Ovary (tissue), 3 donors: Measurements from ENCODE around the gene LHFPL4.

Experiments
- EP300 ChIP-seq: sonication (generic); formaldehyde crosslinking; IDR thresholded peaks from one replicate; pipeline ENCODE4 v1.6.1; 2017; ENCODE audit warnings: antibody characterized with exemption
- POLR2A ChIP-seq: fragments of 450-650 bp; IDR thresholded peaks from one replicate; pipeline ENCODE4 v1.6.1; 2017; ENCODE audit warnings: antibody characterized with exemption, mild to moderate bottlenecking, moderate library complexity
- TF ChIP-seq, protein P1 (sequence below), 3 donors: fragments of 450-650 bp in 2 of 3; fragments of 200-600 bp in 1 of 3; IDR thresholded peaks; one replicate each; pipeline versions ENCODE4 v1.5.1 to v1.8.0; 2016 to 2022; ENCODE audit warnings: antibody characterized with exemption in 3 of 3, mild to moderate bottlenecking in 1 of 3
- donor health status: DM: no; HTN: no; CAD: no.

- TF ChIP-seq, protein P1, sequence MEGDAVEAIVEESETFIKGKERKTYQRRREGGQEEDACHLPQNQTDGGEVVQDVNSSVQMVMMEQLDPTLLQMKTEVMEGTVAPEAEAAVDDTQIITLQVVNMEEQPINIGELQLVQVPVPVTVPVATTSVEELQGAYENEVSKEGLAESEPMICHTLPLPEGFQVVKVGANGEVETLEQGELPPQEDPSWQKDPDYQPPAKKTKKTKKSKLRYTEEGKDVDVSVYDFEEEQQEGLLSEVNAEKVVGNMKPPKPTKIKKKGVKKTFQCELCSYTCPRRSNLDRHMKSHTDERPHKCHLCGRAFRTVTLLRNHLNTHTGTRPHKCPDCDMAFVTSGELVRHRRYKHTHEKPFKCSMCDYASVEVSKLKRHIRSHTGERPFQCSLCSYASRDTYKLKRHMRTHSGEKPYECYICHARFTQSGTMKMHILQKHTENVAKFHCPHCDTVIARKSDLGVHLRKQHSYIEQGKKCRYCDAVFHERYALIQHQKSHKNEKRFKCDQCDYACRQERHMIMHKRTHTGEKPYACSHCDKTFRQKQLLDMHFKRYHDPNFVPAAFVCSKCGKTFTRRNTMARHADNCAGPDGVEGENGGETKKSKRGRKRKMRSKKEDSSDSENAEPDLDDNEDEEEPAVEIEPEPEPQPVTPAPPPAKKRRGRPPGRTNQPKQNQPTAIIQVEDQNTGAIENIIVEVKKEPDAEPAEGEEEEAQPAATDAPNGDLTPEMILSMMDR (IDR thresholded peaks at IDR 0.05), result no peak
- TF ChIP-seq POLR2A (no peak), EP300 (no peak)
Measured at GRCh38 chr3:9563851-9564250, 10.2 kb upstream of the LHFPL4 start.
